ENCODE data around the gene ACAP3.

- TF ChIP-seq CTCF (IDR thresholded peaks at IDR 0.05) (no peak), EP300 (IDR thresholded peaks at IDR 0.05) (no peak), POLR2A (IDR thresholded peaks at IDR 0.05) (no peak)
These were observed 969 bp downstream of the ACAP3 start for GRCh38 chr1:1306661-1307260.

All from sigmoid colon (tissue), 4 donors.